ENCODE data around the gene LRRC28. TPM values are rescaled to one million over a fixed set of nuclear protein-coding genes. Genes with fewer than 3 reads are reported as not detected.

The LRRC28 gene
- total and polyA plus RNA-seq, 2 donors (not counting 1 experiment from before 2014, with no cell fraction given): 20.1 to 23.8 TPM

DNA sequence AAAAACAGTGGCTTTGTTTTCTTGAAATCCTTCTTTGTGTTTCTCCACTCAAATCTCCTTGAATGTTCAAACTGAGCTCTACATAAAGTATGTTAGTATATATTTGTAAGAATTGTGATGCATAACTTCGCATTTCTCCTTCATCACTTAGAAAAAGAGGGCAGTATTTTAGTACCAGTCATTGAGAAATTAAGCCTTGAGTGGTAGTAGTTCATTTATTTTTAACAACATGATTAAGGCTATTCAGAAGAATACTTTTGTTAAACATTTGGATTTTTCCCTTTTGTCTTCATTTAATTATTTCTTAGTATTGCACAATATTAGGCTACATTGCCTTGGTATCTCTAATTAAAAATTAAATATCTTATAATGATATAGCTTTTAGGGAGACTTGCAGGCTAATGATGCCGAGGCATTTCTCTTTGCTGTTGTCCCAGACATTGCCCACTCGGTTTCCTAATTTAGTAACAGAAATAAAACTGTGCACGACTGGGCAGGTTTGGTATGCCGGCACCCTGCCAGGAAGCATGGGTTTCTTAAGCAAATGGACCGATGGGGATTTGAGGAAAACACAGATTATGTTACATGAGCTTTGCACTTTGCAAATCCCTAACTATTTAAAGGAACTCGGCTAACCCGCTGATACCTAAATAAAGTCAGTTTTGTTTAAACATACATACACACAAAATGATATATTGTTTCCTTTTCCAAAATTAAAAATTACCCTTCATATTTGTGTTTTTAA, 54.7 kb downstream of the LRRC28 start:
- Histone ChIP-seq H3K4me1 (ENCODE audit: control insufficient read depth, extremely low read depth, insufficient read depth, low read length) (peaks cover 2% of the 10 kb centered on the region), H3K9me3 (ENCODE audit: control insufficient read depth, insufficient read depth, low read depth, low read length) (no peaks in the 10 kb centered on the region), H4K20me1 (ENCODE audit: control insufficient read depth, extremely low read depth, insufficient read depth, low read length) (no peaks in the 10 kb centered on the region), H3K9ac (ENCODE audit: insufficient read depth, low read length) (no peak overlapping the region), H3K4me2 (ENCODE audit: extremely low read depth, insufficient read depth, low read length) (peak overlapping the region; percentile 72), H3K36me3 (ENCODE audit: control insufficient read depth, insufficient read depth, low read length) (no peaks in the 10 kb centered on the region), H3K27ac (ENCODE audit: insufficient read depth, low read length) (no peak overlapping the region), H2AFZ (ENCODE audit: low read length) (no peak overlapping the region), H3K27me3 (ENCODE audit: control insufficient read depth, insufficient read depth, low read length) (no peaks in the 10 kb centered on the region), H3K4me3 (replicated peaks in 1 of 4; ENCODE audit: control extremely low read depth in 1 of 4, insufficient read depth in 1 of 4, low read depth in 3 of 4, low read length in 4 of 4) (peak overlapping the region in 1 of 4 experiments; percentile 9), H3K79me2 (ENCODE audit: control insufficient read depth, insufficient read depth, low read length) (no peaks in the 10 kb centered on the region)
- no peak for TF ChIP-seq EZH2 (IDR thresholded peaks at IDR 0.05; ENCODE audit: low read length, missing control alignments)
- TF ChIP-seq, protein P1, sequence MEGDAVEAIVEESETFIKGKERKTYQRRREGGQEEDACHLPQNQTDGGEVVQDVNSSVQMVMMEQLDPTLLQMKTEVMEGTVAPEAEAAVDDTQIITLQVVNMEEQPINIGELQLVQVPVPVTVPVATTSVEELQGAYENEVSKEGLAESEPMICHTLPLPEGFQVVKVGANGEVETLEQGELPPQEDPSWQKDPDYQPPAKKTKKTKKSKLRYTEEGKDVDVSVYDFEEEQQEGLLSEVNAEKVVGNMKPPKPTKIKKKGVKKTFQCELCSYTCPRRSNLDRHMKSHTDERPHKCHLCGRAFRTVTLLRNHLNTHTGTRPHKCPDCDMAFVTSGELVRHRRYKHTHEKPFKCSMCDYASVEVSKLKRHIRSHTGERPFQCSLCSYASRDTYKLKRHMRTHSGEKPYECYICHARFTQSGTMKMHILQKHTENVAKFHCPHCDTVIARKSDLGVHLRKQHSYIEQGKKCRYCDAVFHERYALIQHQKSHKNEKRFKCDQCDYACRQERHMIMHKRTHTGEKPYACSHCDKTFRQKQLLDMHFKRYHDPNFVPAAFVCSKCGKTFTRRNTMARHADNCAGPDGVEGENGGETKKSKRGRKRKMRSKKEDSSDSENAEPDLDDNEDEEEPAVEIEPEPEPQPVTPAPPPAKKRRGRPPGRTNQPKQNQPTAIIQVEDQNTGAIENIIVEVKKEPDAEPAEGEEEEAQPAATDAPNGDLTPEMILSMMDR (conservative IDR thresholded peaks at IDR 0.05 in 1 of 2, IDR thresholded peaks at IDR 0.05 in 1 of 2; ENCODE audit: low read depth in 1 of 2, low read length in 2 of 2): no peak
- DNase-seq (ENCODE audit: low read depth in 2 of 2): peak; percentile 89 to 92

DNA sequence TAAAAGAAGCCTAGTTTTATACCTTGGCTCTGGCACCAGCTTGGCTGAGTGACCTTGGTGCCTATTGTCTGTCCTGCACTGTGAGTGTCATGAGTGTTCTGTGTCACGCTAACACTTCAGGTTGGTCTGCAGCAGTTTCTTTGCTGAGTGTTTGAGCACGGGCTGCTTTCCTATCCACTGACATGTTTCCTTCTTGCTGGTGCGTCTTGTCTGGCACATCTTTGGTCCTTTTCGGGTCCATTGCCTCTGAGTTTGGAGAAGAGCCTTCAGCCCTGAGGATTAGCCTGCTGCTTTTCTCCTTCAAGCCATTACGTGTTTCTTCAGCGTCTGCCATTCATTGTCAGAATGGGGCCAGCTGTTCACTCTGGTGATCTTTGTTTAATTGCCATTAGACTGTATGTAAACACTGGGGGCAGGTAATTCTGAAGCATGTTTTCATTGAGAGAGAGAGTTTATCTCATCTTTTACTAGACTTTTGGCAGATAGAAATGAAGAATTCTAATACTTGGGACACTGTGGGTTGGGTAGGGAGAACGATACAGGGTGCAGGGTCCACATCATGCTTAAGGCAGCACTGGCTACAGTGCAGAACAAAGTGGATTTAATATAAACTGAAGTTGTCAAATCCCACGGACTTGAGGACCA, 55.5 kb downstream of the LRRC28 start:
- peak overlapping the region; percentile 27 for H2AFZ ChIP-seq (ENCODE audit: low read length)
- TF ChIP-seq EZH2 (IDR thresholded peaks at IDR 0.05; ENCODE audit: low read length, missing control alignments): no peak
- TF ChIP-seq, protein P1 (conservative IDR thresholded peaks at IDR 0.05 in 1 of 2, IDR thresholded peaks at IDR 0.05 in 1 of 2; ENCODE audit: low read depth in 1 of 2, low read length in 2 of 2): no peak
- no peak overlapping the region for H3K27ac ChIP-seq (ENCODE audit: insufficient read depth, low read length)
- peak; percentile 15 to 29 for DNase-seq (ENCODE audit: low read depth in 2 of 2)
- no peak overlapping the region for H3K9ac ChIP-seq (ENCODE audit: insufficient read depth, low read length)
- no peaks in the 10 kb centered on the region for H3K79me2 ChIP-seq (ENCODE audit: control insufficient read depth, insufficient read depth, low read length)
- no peaks in the 10 kb centered on the region for H3K27me3 ChIP-seq (ENCODE audit: control insufficient read depth, insufficient read depth, low read length)
- no peaks in the 10 kb centered on the region for H3K9me3 ChIP-seq (ENCODE audit: control insufficient read depth, insufficient read depth, low read depth, low read length)
- H3K36me3 ChIP-seq (ENCODE audit: control insufficient read depth, insufficient read depth, low read length): no peaks in the 10 kb centered on the region
- no peaks in the 10 kb centered on the region for H4K20me1 ChIP-seq (ENCODE audit: control insufficient read depth, extremely low read depth, insufficient read depth, low read length)
- H3K4me2 ChIP-seq (ENCODE audit: extremely low read depth, insufficient read depth, low read length): peak overlapping the region; percentile 65
- peaks cover 2% of the 10 kb centered on the region for H3K4me1 ChIP-seq (ENCODE audit: control insufficient read depth, extremely low read depth, insufficient read depth, low read length)
- H3K4me3 ChIP-seq (replicated peaks in 1 of 4; ENCODE audit: control extremely low read depth in 1 of 4, insufficient read depth in 1 of 4, low read depth in 3 of 4, low read length in 4 of 4): no peak overlapping the region

DNA sequence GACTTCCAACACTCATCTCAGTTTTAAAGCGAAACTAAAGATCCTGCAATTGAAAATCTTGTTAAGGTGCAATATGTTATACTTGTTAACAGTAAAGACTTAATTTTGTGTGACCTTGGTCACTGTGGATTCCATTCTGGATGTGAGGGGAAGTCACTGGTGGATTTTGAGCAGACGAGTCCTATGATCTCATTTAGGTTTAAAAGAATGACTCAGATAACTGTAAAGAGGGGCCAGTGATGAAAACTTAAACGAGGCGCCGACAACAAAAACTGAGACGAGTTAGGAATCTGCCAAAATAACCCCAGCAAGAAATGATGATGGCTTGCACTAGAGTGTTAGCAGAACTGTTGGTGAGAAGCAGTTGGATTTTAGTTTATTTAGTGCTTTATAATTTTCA, 56.5 kb downstream of the LRRC28 start:
- Histone ChIP-seq H3K4me2 (ENCODE audit: extremely low read depth, insufficient read depth, low read length) (peak overlapping the region; percentile 3), H3K9me3 (ENCODE audit: control insufficient read depth, insufficient read depth, low read depth, low read length) (no peaks in the 10 kb centered on the region), H3K4me1 (ENCODE audit: control insufficient read depth, extremely low read depth, insufficient read depth, low read length) (peaks cover 2% of the 10 kb centered on the region), H4K20me1 (ENCODE audit: control insufficient read depth, extremely low read depth, insufficient read depth, low read length) (no peaks in the 10 kb centered on the region), H3K27me3 (ENCODE audit: control insufficient read depth, insufficient read depth, low read length) (no peaks in the 10 kb centered on the region), H3K27ac (ENCODE audit: insufficient read depth, low read length) (no peak overlapping the region), H2AFZ (ENCODE audit: low read length) (no peak overlapping the region), H3K4me3 (replicated peaks in 1 of 4; ENCODE audit: control extremely low read depth in 1 of 4, insufficient read depth in 1 of 4, low read depth in 3 of 4, low read length in 4 of 4) (peak overlapping the region in 1 of 4 experiments; percentile 38), H3K36me3 (ENCODE audit: control insufficient read depth, insufficient read depth, low read length) (no peaks in the 10 kb centered on the region), H3K79me2 (ENCODE audit: control insufficient read depth, insufficient read depth, low read length) (no peaks in the 10 kb centered on the region), H3K9ac (ENCODE audit: insufficient read depth, low read length) (no peak overlapping the region)
- no peak for TF ChIP-seq EZH2 (IDR thresholded peaks at IDR 0.05; ENCODE audit: low read length, missing control alignments)
- TF ChIP-seq, protein P1 (conservative IDR thresholded peaks at IDR 0.05 in 1 of 2, IDR thresholded peaks at IDR 0.05 in 1 of 2; ENCODE audit: low read depth in 1 of 2, low read length in 2 of 2): no peak
- DNase-seq (ENCODE audit: low read depth in 2 of 2): peak; percentile 33 to 57
